ENCODE results near the gene SVIL.
"Not testable (repeated sequence)": the region's sequence is repeated elsewhere in the genome, so short reads cannot be mapped to it uniquely, and the experiment has no call there.

GRCh38 chr10:29458190-29458589, 176.6 kb downstream of the SVIL start:
- TF ChIP-seq EZH2 (IDR thresholded peaks at IDR 0.05); POLR2AphosphoS5 (IDR thresholded peaks at IDR 0.05; ENCODE audit: borderline replicate concordance, low read depth, low read length): not testable (repeated sequence)
